SK-N-SH (cell line): ENCODE data around the gene NOX5. TPM values are rescaled to one million over a fixed set of nuclear protein-coding genes. Genes with fewer than 3 reads are reported as not detected.

Experiments used
- CTCF ChIA-PET: fragments of 300-600, 350-600 bp; formaldehyde crosslinking; extraction: SDS; loops from one replicate; lab custom pipeline; 2021; lab: Yijun Ruan, JAX
- POLR2A ChIA-PET: fragments of 350-600 bp; sonication (Branson Sonifier 250); formaldehyde crosslinking; extraction: SDS; loops from one replicate; lab custom pipeline; 2020; ENCODE audit warnings: antibody characterized with exemption, inconsistent platforms; lab: Yijun Ruan, JAX
- DNase-seq: peaks from one replicate; pipeline ENCODE4 v3.0.0; 2012
- H2AFZ ChIP-seq: fragments of 200-600 bp; sonication (generic); 2 replicates; pipeline ENCODE4 v1.8.1; 2016; ENCODE audit warnings: antibody characterized with exemption, mild to moderate bottlenecking, low read depth
- H3F3A ChIP-seq: fragments of 200-600 bp; sonication (generic); replicated peaks from 2 replicates; pipeline ENCODE3; 2016; ENCODE audit warnings: antibody characterized with exemption, mild to moderate bottlenecking; ENCODE audit not compliant: insufficient read depth
- H3K27ac ChIP-seq, 2 experiments: fragments of 200-500 bp in 1 of 2; fragments of 200-600 bp in 1 of 2; sonication (Bioruptor generic) in 1 of 2; sonication (generic), shearing (Covaris generic) in 1 of 2; 2 replicates each; pipeline versions ENCODE4 v1.5.1 to v1.6.1; 2014 to 2016; ENCODE audit warnings: low read depth in 2 of 2, inconsistent platforms in 1 of 2, low read length in 1 of 2, mild to moderate bottlenecking in 1 of 2, mixed read lengths in 1 of 2
- H3K27me3 ChIP-seq: fragments of 200-600 bp; sonication (generic), shearing (Covaris generic); 2 replicates; pipeline ENCODE4 v1.6.1; 2016; ENCODE audit warnings: mixed run types; ENCODE audit not compliant: insufficient read depth
- H3K36me3 ChIP-seq, 2 experiments: fragments of 200-500 bp in 1 of 2; fragments of 200-600 bp in 1 of 2; sonication (Bioruptor generic) in 1 of 2; sonication (generic) in 1 of 2; replicated peaks in 1 of 2; 2 replicates each; pipeline versions ENCODE3 to v1.5.1; 2014 to 2016; ENCODE audit warnings: low read length in 1 of 2, mild to moderate bottlenecking in 1 of 2; ENCODE audit not compliant: insufficient read depth in 2 of 2, control insufficient read depth in 1 of 2
- H3K4me1 ChIP-seq, 2 experiments: fragments of 200-500 bp in 1 of 2; fragments of 200-600 bp in 1 of 2; sonication (Bioruptor generic) in 1 of 2; sonication (generic), shearing (Covaris generic) in 1 of 2; 2 replicates each; pipeline versions ENCODE4 v1.5.1 to v1.6.1; 2014 to 2016; ENCODE audit warnings: low read depth in 1 of 2, low read length in 1 of 2, mixed run types in 1 of 2; ENCODE audit not compliant: insufficient read depth in 2 of 2, control insufficient read depth in 1 of 2
- H3K4me2 ChIP-seq: fragments of 200-600 bp; sonication (generic), shearing (Covaris generic); 2 replicates; pipeline ENCODE4 v1.6.1; 2017; ENCODE audit warnings: mixed run types
- H3K4me3 ChIP-seq, 2 experiments: fragments of 200-500 bp in 1 of 2; fragments of 200-600 bp in 1 of 2; sonication (Bioruptor generic) in 1 of 2; sonication (generic), shearing (Covaris generic) in 1 of 2; 2 replicates each; pipeline versions ENCODE4 v1.5.1 to v1.8.1; 2014 to 2016; ENCODE audit warnings: low read depth in 2 of 2, inconsistent platforms in 1 of 2, low read length in 1 of 2, mild to moderate bottlenecking in 1 of 2, mixed read lengths in 1 of 2, moderate library complexity in 1 of 2
- H3K79me2 ChIP-seq: fragments of 200-600 bp; sonication (generic); 2 replicates; pipeline ENCODE4 v1.8.1; 2017; ENCODE audit warnings: mild to moderate bottlenecking; ENCODE audit not compliant: insufficient read depth
- H3K9ac ChIP-seq: fragments of 200-600 bp; sonication (generic); 2 replicates; pipeline ENCODE4 v1.6.1; 2017; ENCODE audit warnings: mixed run types
- H3K9me2 ChIP-seq: fragments of 200-600 bp; sonication (generic); 2 replicates; pipeline ENCODE4 v1.6.1; 2017; ENCODE audit warnings: mixed run types
- H3K9me3 ChIP-seq: fragments of 200-600 bp; sonication (generic); 2 replicates; pipeline ENCODE4 v1.6.1; 2017; ENCODE audit warnings: mixed run types, mild to moderate bottlenecking, moderate library complexity
- H4K20me1 ChIP-seq: fragments of 200-600 bp; sonication (generic); 2 replicates; pipeline ENCODE4 v1.6.1; 2017; ENCODE audit warnings: mild to moderate bottlenecking, mixed run types; ENCODE audit not compliant: insufficient read depth
- CTCF ChIP-seq: fragments of 200-600 bp; sonication (generic); IDR thresholded peaks from 2 replicates; pipeline ENCODE4 v1.6.1; 2017; ENCODE audit warnings: antibody characterized with exemption, mild to moderate bottlenecking, moderate library complexity
- ELF1 ChIP-seq: IDR thresholded peaks from 2 replicates; pipeline ENCODE4 v1.4.0; 2012
- PBX3 ChIP-seq: IDR thresholded peaks from 2 replicates; pipeline ENCODE4; 2012
- RAD21 ChIP-seq: IDR thresholded peaks from 2 replicates; pipeline ENCODE4 v1.6.1; 2012; ENCODE audit warnings: mild to moderate bottlenecking, low read length
- RFX5 ChIP-seq: IDR thresholded peaks from 2 replicates; pipeline ENCODE4 v1.6.1; 2012; ENCODE audit warnings: mild to moderate bottlenecking, improper control_type of control experiment, low read length
- SIN3A ChIP-seq: IDR thresholded peaks from 2 replicates; pipeline ENCODE4 v1.6.1; 2012; ENCODE audit warnings: low read depth, mild to moderate bottlenecking, low read length, moderate library complexity, borderline replicate concordance
- TCF12 ChIP-seq: IDR thresholded peaks from 2 replicates; pipeline ENCODE4 v1.4.0; 2012
- WGBS: methylation state at CpG from one replicate; pipeline ENCODE4 v1.1.6; 2017; ENCODE audit warnings: low lambda C conversion rate; 5-methylcytosine and 5-hydroxymethylcytosine counted together
- polyA plus RNA-seq, 3 experiments: library from polyadenylated mRNA; depleted of rRNA; stranded (reverse); fragments of >200 nt; gene quantifications; 2 replicates each; pipeline ENCODE4 v1.2.3, GENCODE V29; 2012

Gene NOX5
- polyA plus RNA-seq, 1 of the 3 experiments (the other 2 are of a cell fraction): 0.05 TPM

GRCh38 chr15:69080295-69081248 lies 66.1 kb downstream of the NOX5 start:
- TF ChIP-seq RFX5: 0 out of 2 replicates have a peak, but pooled peaks have one; percentile 27
- no peak for TF ChIP-seq SIN3A
- TF ChIP-seq PBX3: no peak
- no peak; the same call in 1 of the 2 replicates for TF ChIP-seq RAD21
- TF ChIP-seq ELF1: no peak
- H3K27me3 ChIP-seq: no peaks in the 10 kb centered on the region
- H3K4me3 ChIP-seq: no peak overlapping the region
- DNase-seq: peak; percentile 48
- POLR2A ChIA-PET: no interaction called here
- no peaks in the 10 kb centered on the region for H3K36me3 ChIP-seq
- H3K9me2 ChIP-seq: no peaks in the 10 kb centered on the region
- H3K4me2 ChIP-seq: peak overlapping the region; percentile 71
- CTCF ChIA-PET: no interaction called here
- H2AFZ ChIP-seq: 0 out of 2 replicates have a peak overlapping the region, but pooled peaks have one; percentile 80
- no peaks in the 10 kb centered on the region for H3K79me2 ChIP-seq
- peaks cover 8% of the 10 kb centered on the region for H3F3A ChIP-seq
- H3K9ac ChIP-seq: no peak overlapping the region
- 77% methylated on average over 8 of the region's 8 CpGs for WGBS
- peak overlapping the region; percentile 69 to 83 for H3K27ac ChIP-seq
- peaks cover 32% of the 10 kb centered on the region in 2 experiments for H3K4me1 ChIP-seq
- no peaks in the 10 kb centered on the region for H3K9me3 ChIP-seq
- H4K20me1 ChIP-seq: no peaks in the 10 kb centered on the region

GRCh38 chr15:69081310-69082004 lies 67.0 kb downstream of the NOX5 start:
- ChIA-PET POLR2A (no interaction called here), CTCF (interaction anchor here (0.9 kb wide), 1 partner anchor 15 kb away, joined by 4 read pairs; no protein-coding TSS in a partner anchor)
- Histone ChIP-seq H3K4me3 (0 out of 4 replicates have a peak overlapping the region, but pooled peaks of 1 of the 2 experiments have one; percentile 30), H3K9ac (no peak overlapping the region), H3K9me3 (no peaks in the 10 kb centered on the region), H4K20me1 (no peaks in the 10 kb centered on the region), H3K4me1 (peaks cover 29 to 38% of the 10 kb centered on the region in 2 experiments), H3K27me3 (no peaks in the 10 kb centered on the region), H3K4me2 (peak overlapping the region; percentile 71), H3K9me2 (no peaks in the 10 kb centered on the region), H2AFZ (peak overlapping the region; percentile 80; the same call in 1 of the 2 replicates), H3K79me2 (no peaks in the 10 kb centered on the region), H3K36me3 (no peaks in the 10 kb centered on the region), H3F3A (peaks cover 8% of the 10 kb centered on the region), H3K27ac (peak overlapping the region; percentile 69 to 83)
- TF ChIP-seq CTCF (peak; percentile 11; the same call in 1 of the 2 replicates), TCF12 (no peak)
- no peak for DNase-seq
- 60% methylated on average over 10 of the region's 10 CpGs for WGBS
